ENCODE results near the gene ZNF200. TPM values are rescaled to one million over a fixed set of nuclear protein-coding genes. Genes with fewer than 3 reads are reported as not detected.

The ZNF200 gene
- total RNA-seq, 2 experiments from 2014 or later = 8.7 to 9.6 TPM

GRCh38 chr16:3268294-3268693 lies 33.3 kb upstream of the ZNF200 start:
- ATAC-seq (no peak), DNase-seq (no peak)
- POLR2A ChIA-PET = interaction anchor here (1.1 to 2.1 kb wide), 2 partner anchors 15 to 196 kb away, joined by 3 to 16 read pairs; partner anchors contain the start of gene ZNF263
- Mint-ChIP-seq H3K4me1 (ENCODE audit: low read depth) (peaks cover 30% of the 10 kb centered on the region), H3K9me3 (no peaks in the 10 kb centered on the region), H3K36me3 (ENCODE audit: low read depth) (peaks cover 21% of the 10 kb centered on the region), H3K27me3 (no peaks in the 10 kb centered on the region), H3K27ac (no peak overlapping the region), H3K4me3 (no peak overlapping the region)
- TF ChIP-seq, protein P1, sequence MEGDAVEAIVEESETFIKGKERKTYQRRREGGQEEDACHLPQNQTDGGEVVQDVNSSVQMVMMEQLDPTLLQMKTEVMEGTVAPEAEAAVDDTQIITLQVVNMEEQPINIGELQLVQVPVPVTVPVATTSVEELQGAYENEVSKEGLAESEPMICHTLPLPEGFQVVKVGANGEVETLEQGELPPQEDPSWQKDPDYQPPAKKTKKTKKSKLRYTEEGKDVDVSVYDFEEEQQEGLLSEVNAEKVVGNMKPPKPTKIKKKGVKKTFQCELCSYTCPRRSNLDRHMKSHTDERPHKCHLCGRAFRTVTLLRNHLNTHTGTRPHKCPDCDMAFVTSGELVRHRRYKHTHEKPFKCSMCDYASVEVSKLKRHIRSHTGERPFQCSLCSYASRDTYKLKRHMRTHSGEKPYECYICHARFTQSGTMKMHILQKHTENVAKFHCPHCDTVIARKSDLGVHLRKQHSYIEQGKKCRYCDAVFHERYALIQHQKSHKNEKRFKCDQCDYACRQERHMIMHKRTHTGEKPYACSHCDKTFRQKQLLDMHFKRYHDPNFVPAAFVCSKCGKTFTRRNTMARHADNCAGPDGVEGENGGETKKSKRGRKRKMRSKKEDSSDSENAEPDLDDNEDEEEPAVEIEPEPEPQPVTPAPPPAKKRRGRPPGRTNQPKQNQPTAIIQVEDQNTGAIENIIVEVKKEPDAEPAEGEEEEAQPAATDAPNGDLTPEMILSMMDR (IDR thresholded peaks at IDR 0.05) = no peak
- intact Hi-C loops (cut with micrococcal nuclease) = no loop called here
- CTCF ChIA-PET = interaction anchor here (1.1 to 7.5 kb wide), 4 partner anchors 12 to 238 kb away, joined by 3 to 98 read pairs (median 4); partner anchors contain the start of gene ZNF263

DNA sequence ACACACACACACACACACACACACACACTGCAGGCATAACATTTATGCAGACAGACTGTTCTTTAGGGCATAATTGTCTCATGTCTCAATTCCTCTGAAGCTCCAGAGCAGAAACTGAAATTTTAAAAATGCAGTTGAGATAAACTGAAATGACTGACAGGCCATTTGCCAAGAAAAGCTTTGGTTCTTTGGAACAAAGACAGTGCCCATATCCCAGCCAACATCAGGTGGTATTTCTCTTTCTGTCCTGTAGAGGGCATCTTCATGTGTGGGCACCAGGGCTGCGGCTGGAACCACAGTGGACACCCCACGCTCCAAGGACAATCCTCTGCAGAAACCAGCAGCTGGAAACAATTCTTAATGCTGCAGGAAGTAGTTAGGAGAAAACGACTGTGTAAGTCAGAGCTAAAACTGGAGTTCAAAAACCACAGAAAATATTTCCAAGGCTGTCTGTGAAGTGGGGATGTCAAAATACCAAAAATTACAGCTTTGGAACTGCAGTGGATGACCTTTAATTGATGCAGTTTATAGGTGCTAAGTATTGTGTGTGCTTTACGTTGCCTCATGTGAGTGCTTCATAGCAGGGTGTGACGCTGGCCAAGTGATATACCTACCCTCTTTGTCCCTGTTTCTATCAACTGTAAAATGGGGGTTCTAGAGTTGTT lies 32.0 kb upstream of the ZNF200 start:
- Mint-ChIP-seq H3K9me3 (no peaks in the 10 kb centered on the region), H3K4me1 (ENCODE audit: low read depth) (peaks cover 40% of the 10 kb centered on the region), H3K36me3 (ENCODE audit: low read depth) (peaks cover 21% of the 10 kb centered on the region), H3K4me3 (peak overlapping the region; percentile 5), H3K27ac (peak overlapping the region; percentile 63), H3K27me3 (no peaks in the 10 kb centered on the region)
- intact Hi-C loops (cut with micrococcal nuclease) = no loop called here
- ATAC-seq (no peak), DNase-seq (peak; percentile 35)
- TF ChIP-seq, protein P1 (IDR thresholded peaks at IDR 0.05) = peak; percentile 61
- CTCF ChIA-PET = interaction anchor here (0.7 to 7.5 kb wide), 32 partner anchors 9 to 208 kb away, joined by 3 to 98 read pairs (median 4); partner anchors contain the start of genes MEFV, ZNF213 and ZNF263
- POLR2A ChIA-PET = interaction anchor here (0.6 to 2.1 kb wide), 9 partner anchors 12 to 197 kb away, joined by 3 to 16 read pairs (median 3); partner anchors contain the start of genes TIGD7, ZNF200, ZNF263 and ZNF75A

DNA sequence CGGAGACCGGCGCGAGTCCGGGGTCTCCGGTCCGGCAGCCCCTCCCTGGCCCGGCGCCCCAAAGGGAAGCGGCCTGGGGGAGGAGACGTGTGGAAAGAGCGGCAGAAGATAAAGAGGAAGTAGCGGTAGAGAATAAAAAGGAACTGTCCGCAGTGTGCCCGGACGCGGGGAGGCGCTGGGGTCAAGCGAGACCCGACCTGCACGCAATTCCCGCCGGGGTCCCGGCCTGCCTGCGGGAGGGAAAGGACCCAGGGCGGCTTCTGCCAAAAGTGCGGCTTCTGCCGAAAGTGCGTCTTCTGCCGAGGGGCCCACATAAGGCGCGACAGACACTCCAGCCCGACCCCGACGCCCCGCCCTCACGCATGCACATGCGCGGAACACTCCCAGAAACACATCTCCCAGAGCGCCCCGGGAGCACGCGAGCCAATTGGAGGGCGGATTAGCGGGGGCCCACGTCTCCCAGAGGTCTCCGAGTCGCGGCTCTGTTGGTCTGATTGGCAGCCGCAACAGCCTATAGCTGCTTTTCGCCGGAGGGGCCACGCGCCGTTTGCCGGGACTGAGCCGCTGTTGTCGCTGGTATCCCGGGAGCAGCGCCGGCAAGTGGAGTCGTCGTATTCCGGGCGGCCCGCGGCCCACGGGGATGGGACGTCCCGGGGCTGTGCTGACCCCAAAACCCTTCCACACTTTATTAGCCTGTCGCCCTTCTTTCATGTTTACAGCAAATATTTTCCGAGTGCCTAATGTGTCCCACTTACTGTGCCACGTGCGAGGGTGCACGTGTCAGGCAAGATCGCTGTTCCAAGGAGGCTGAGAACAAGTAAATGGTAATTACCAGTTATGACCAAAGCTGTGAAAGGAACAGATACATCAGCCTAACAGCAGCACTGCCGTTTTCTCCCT lies 29.4 kb upstream of the ZNF200 start:
- ChIA-PET POLR2A (interaction anchor here (0.5 to 3.6 kb wide), 13 partner anchors 15 to 245 kb away, joined by 3 to 25 read pairs (median 3); partner anchors contain the start of genes NAA60, TIGD7, ZNF263 and ZNF597), CTCF (interaction anchor here (0.9 to 7.5 kb wide), 3 partner anchors 16 to 197 kb away, joined by 3 to 98 read pairs (median 4); partner anchors contain the start of gene ZNF263)
- peaks cover 21% of the 10 kb centered on the region for H3K36me3 Mint-ChIP-seq (ENCODE audit: low read depth)
- TF ChIP-seq, protein P1 (IDR thresholded peaks at IDR 0.05) = no peak
- H3K9me3 Mint-ChIP-seq = no peaks in the 10 kb centered on the region
- H3K4me3 Mint-ChIP-seq = peak overlapping the region; percentile 76
- intact Hi-C loops (cut with micrococcal nuclease) = no loop called here
- DNase-seq (peak; percentile 99), ATAC-seq (peak; percentile 91)
- no peaks in the 10 kb centered on the region for H3K27me3 Mint-ChIP-seq
- H3K27ac Mint-ChIP-seq = peak overlapping the region; percentile 92
- peaks cover 42% of the 10 kb centered on the region for H3K4me1 Mint-ChIP-seq (ENCODE audit: low read depth)

DNA sequence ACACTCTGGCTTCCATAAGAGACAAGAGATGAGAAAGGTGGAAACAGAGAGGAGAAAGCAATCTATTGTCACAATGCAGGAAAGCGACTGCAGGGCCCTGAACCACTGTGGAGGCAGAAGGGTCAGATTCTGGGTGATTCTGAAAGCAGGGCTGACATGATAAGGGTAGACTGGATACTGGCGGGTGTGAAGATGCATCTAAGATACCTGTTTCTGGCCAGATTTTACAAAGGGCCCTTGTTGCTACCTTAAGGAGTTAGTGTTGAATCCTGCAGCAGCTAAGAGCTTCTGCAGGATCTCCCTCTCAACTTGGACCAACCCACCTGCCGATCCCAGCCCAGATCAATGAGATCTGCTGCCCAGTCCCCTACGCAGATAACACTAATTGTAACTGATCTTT lies 27.6 kb upstream of the ZNF200 start:
- ChIA-PET CTCF (interaction anchor here (1.0 to 7.5 kb wide), 3 partner anchors 9 to 26 kb away, joined by 3 to 98 read pairs (median 3); partner anchors contain the start of gene ZNF263), POLR2A (interaction anchor here (0.7 to 3.6 kb wide), 9 partner anchors 9 to 239 kb away, joined by 3 to 25 read pairs (median 3); partner anchors contain the start of genes CLUAP1, ZNF200 and ZNF263)
- peak overlapping the region; percentile 76 for H3K4me3 Mint-ChIP-seq
- DNase-seq = no peak
- H3K9me3 Mint-ChIP-seq = no peaks in the 10 kb centered on the region
- no peak for ATAC-seq
- no peaks in the 10 kb centered on the region for H3K27me3 Mint-ChIP-seq
- intact Hi-C loops (cut with micrococcal nuclease) = no loop called here
- peaks cover 41% of the 10 kb centered on the region for H3K4me1 Mint-ChIP-seq (ENCODE audit: low read depth)
- peaks cover 10% of the 10 kb centered on the region for H3K36me3 Mint-ChIP-seq (ENCODE audit: low read depth)
- TF ChIP-seq, protein P1 (IDR thresholded peaks at IDR 0.05) = no peak
- H3K27ac Mint-ChIP-seq = peak overlapping the region; percentile 92

Measured in activated CD8-positive, alpha-beta T cell treated with anti-CD3 and anti-CD28 coated beads for 36 hours (primary cell).